Keratinocyte (primary cell): ENCODE results near the gene DUSP12. TPM values are rescaled to one million over a fixed set of nuclear protein-coding genes. Genes with fewer than 3 reads are reported as not detected.

ENCODE experiments used
- DNase-seq: peaks from one replicate; pipeline ENCODE4 v3.0.0-alpha.2; 2011; ENCODE audit warnings: low read depth, missing footprints, low spot score
- FAIRE-seq: peaks from 2 replicates; lab custom pipeline; 2011; peaks lifted over from hg19 to GRCh38; lab: Jason Lieb, UNC
- H2AFZ ChIP-seq: 2 replicates; pipeline ENCODE4 v1.6.0; 2012; ENCODE audit warnings: low read length, control low read depth, inconsistent platforms; ENCODE audit not compliant: control insufficient read depth
- H3K27ac ChIP-seq: 2 replicates; pipeline ENCODE4 v1.5.1; 2011; ENCODE audit warnings: low read length; ENCODE audit not compliant: control insufficient read depth, insufficient read depth
- H3K27me3 ChIP-seq: 3 replicates; pipeline ENCODE4 v1.6.0; 2011; ENCODE audit warnings: low read length; ENCODE audit not compliant: control insufficient read depth, insufficient read depth; ENCODE audit errors: extremely low read depth
- H3K36me3 ChIP-seq, 2 experiments: 2 replicates in 1 of 2; 3 replicates in 1 of 2; pipeline ENCODE4 v1.5.1; 2011; ENCODE audit warnings: low read length in 2 of 2, mild to moderate bottlenecking in 1 of 2; ENCODE audit not compliant: control insufficient read depth in 2 of 2, insufficient read depth in 2 of 2; ENCODE audit errors: extremely low read depth in 1 of 2
- H3K4me1 ChIP-seq: 3 replicates; pipeline ENCODE4 v1.5.1; 2011; ENCODE audit warnings: low read length; ENCODE audit not compliant: control insufficient read depth, insufficient read depth; ENCODE audit errors: extremely low read depth
- H3K4me2 ChIP-seq: 3 replicates; pipeline ENCODE4 v1.6.0; 2011; ENCODE audit warnings: low read depth, low read length; ENCODE audit not compliant: control insufficient read depth, insufficient read depth; ENCODE audit errors: extremely low read depth
- H3K4me3 ChIP-seq, 3 experiments: fragments of 200-600 bp in 1 of 3; sonication (generic) in 1 of 3; 2 replicates in 2 of 3; 3 replicates in 1 of 3; pipeline ENCODE4 v1.5.1; 2011 to 2016; ENCODE audit warnings: low read length in 3 of 3, mild to moderate bottlenecking in 3 of 3, control low read depth in 2 of 3, inconsistent platforms in 1 of 3, low read depth in 1 of 3, mixed read lengths in 1 of 3, mixed run types in 1 of 3, moderate library complexity in 1 of 3; ENCODE audit not compliant: control insufficient read depth in 2 of 3, insufficient read depth in 2 of 3; ENCODE audit errors: extremely low read depth in 1 of 3
- H3K79me2 ChIP-seq: 2 replicates; pipeline ENCODE4 v1.6.0; 2012; ENCODE audit warnings: low read length; ENCODE audit not compliant: control insufficient read depth, insufficient read depth
- H3K9ac ChIP-seq: 3 replicates; pipeline ENCODE4 v1.6.0; 2011; ENCODE audit warnings: low read length; ENCODE audit not compliant: control insufficient read depth, insufficient read depth; ENCODE audit errors: extremely low read depth
- H3K9me1 ChIP-seq: 3 replicates; pipeline ENCODE4 v1.6.0; 2011; ENCODE audit warnings: low read length; ENCODE audit not compliant: control insufficient read depth, insufficient read depth; ENCODE audit errors: extremely low read depth
- H3K9me3 ChIP-seq: 2 replicates; pipeline ENCODE4 v1.5.1; 2012; ENCODE audit warnings: low read depth, low read length; ENCODE audit not compliant: control insufficient read depth
- H4K20me1 ChIP-seq: 3 replicates; pipeline ENCODE4 v1.6.0; 2011; ENCODE audit warnings: low read length; ENCODE audit not compliant: control insufficient read depth, insufficient read depth; ENCODE audit errors: extremely low read depth
- CTCF ChIP-seq, 3 experiments: IDR thresholded peaks in 1 of 3; conservative IDR thresholded peaks in 1 of 3; optimal IDR thresholded peaks in 1 of 3; 2 replicates in 2 of 3; 3 replicates in 1 of 3; pipeline versions ENCODE3 to v1.5.1; 2011; ENCODE audit warnings: low read length in 3 of 3, mild to moderate bottlenecking in 3 of 3, moderate library complexity in 2 of 3, control low read depth in 1 of 3, inconsistent platforms in 1 of 3; ENCODE audit not compliant: insufficient read depth in 2 of 3; ENCODE audit errors: extremely low read depth in 1 of 3
- EZH2 ChIP-seq: IDR thresholded peaks from one replicate; pipeline ENCODE4 v1.6.1; 2012; ENCODE audit warnings: inconsistent platforms, mild to moderate bottlenecking, low read length, moderate library complexity
- dilution Hi-C: fragments of 300-500 bp; cut with MboI; formaldehyde crosslinking; loops from one replicate; pipeline ENCODE4 v1.7.0; 2020; ENCODE audit warnings: low sequenced_read_pairs; ENCODE audit not compliant: extremely low pct_ligation_motif_present
- polyA plus RNA-seq, 5 experiments: library from polyadenylated mRNA; depleted of rRNA in 3 of 5; stranded (reverse) in 3 of 5; stranded (forward) in 1 of 5; unstranded in 1 of 5; fragments of >200 nt; gene quantifications; 1 replicate in 1 of 5; 2 replicates in 3 of 5; 3 replicates in 1 of 5; pipeline versions ENCODE4 v1.2.1 to v1.2.3, GENCODE V29; 2011 to 2012; ENCODE audit warnings: missing spikeins in 2 of 5, low read depth in 1 of 5, low replicate concordance in 1 of 5

The DUSP12 gene
- polyA plus RNA-seq, 1 donor (not counting 4 experiments of a cell fraction or from before 2014, with no cell fraction given), result 35.3 TPM

DNA sequence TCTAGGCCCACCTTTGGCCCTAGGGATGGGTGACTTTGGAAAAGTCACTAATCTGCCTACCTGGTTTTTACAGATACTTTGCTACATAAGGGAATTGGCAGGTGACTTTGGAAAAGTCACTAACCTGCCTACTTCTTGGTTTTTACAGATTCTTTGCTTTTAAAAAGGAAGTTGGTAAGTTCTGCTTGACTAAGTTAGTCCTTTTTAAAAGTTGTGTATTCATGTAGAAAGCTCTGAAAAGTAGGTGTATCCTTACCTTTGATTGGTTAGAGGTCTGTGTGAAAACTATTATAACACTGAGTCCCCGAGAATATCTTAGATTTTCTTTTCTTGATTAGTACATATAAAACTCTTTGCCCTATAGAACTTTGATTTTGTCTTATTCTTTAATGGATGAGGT is 28.9 kb downstream of the DUSP12 start:
- Histone ChIP-seq H3K4me1 (no peaks in the 10 kb centered on the region), H3K4me3 (no peak overlapping the region), H3K27me3 (no peaks in the 10 kb centered on the region), H3K9me1 (no peaks in the 10 kb centered on the region), H3K36me3 (peaks cover 0 to 2% of the 10 kb centered on the region in 2 experiments), H3K9me3 (no peaks in the 10 kb centered on the region), H3K4me2 (no peak overlapping the region), H3K27ac (no peak overlapping the region), H2AFZ (no peak overlapping the region), H3K79me2 (peaks cover 16% of the 10 kb centered on the region), H3K9ac (no peak overlapping the region), H4K20me1 (peaks cover 2% of the 10 kb centered on the region)
- no peak for TF ChIP-seq EZH2
- DNase-seq (no peak), FAIRE-seq (no peak)
- dilution Hi-C loops, result no loop called here

DNA sequence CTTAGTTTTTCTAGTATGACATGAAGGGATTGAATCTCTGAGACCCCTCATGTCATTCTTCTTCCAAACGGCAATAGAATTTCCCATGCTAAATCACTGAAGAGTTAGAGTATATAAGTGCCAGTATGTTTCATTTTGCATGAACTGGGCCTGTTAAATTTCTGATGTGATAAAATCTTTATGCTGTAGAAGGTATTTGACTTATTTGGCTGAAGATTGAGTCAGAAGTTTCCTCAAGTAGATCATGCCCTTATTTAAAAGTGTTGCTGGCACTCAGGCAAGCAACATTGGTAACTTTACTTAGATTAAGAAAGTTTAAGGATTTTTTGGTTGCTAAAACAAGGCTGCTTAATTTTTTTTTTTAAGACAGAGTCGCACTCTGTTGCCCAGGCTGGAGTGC is 29.8 kb downstream of the DUSP12 start:
- H3K27ac ChIP-seq, result no peak overlapping the region
- H3K9me3 ChIP-seq, result no peaks in the 10 kb centered on the region
- no peaks in the 10 kb centered on the region for H3K27me3 ChIP-seq
- no peaks in the 10 kb centered on the region for H3K9me1 ChIP-seq
- no peaks in the 10 kb centered on the region for H3K4me1 ChIP-seq
- H3K36me3 ChIP-seq, result peaks cover 0 to 2% of the 10 kb centered on the region in 2 experiments
- H2AFZ ChIP-seq, result no peak overlapping the region
- TF ChIP-seq EZH2, result no peak
- no peak for TF ChIP-seq CTCF (optimal IDR thresholded peaks at IDR 0.05 in 1 of 3, IDR thresholded peaks at IDR 0.05 in 1 of 3, conservative IDR thresholded peaks at IDR 0.05 in 1 of 3; ENCODE audit: extremely low read depth in 1 of 3, insufficient read depth in 2 of 3, low read length in 3 of 3)
- H3K4me2 ChIP-seq, result no peak overlapping the region
- peaks cover 2% of the 10 kb centered on the region for H4K20me1 ChIP-seq
- dilution Hi-C loops, result no loop called here
- peaks cover 14% of the 10 kb centered on the region for H3K79me2 ChIP-seq
- H3K9ac ChIP-seq, result no peak overlapping the region
- DNase-seq, result no peak
- no peak overlapping the region for H3K4me3 ChIP-seq
- FAIRE-seq, result no peak

DNA sequence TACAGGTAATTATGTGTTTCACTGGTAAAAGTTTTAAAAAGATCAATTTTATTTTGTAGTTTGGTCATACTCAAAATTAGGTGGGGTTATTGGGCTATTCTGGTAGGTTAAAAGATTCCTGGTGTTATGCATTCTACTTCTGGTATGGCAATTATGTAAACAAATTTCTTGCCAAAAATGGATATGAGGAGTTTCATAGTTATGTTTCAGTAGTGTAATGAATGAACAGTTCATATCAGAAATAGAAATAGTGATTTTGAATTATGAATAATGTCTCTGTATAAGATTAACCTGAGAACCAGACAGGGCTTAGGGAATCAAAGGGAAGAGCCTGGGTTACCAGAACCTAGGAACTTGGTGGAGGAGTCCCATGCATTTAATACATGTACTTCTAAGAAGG is 32.4 kb downstream of the DUSP12 start:
- Histone ChIP-seq H3K4me1 (no peaks in the 10 kb centered on the region), H3K27me3 (no peaks in the 10 kb centered on the region), H3K9me1 (no peaks in the 10 kb centered on the region), H2AFZ (no peak overlapping the region), H3K27ac (no peak overlapping the region), H3K4me2 (no peak overlapping the region), H3K79me2 (no peaks in the 10 kb centered on the region), H4K20me1 (no peaks in the 10 kb centered on the region), H3K36me3 (peaks cover 0 to 5% of the 10 kb centered on the region in 2 experiments), H3K9me3 (no peaks in the 10 kb centered on the region), H3K9ac (no peak overlapping the region), H3K4me3 (no peak overlapping the region)
- FAIRE-seq (no peak), DNase-seq (no peak)
- TF ChIP-seq EZH2 (no peak), CTCF (optimal IDR thresholded peaks at IDR 0.05 in 1 of 3, IDR thresholded peaks at IDR 0.05 in 1 of 3, conservative IDR thresholded peaks at IDR 0.05 in 1 of 3; ENCODE audit: extremely low read depth in 1 of 3, insufficient read depth in 2 of 3, low read length in 3 of 3) (no peak)
- dilution Hi-C loops, result no loop called here
